ENCODE data around the gene SMS.

DNA sequence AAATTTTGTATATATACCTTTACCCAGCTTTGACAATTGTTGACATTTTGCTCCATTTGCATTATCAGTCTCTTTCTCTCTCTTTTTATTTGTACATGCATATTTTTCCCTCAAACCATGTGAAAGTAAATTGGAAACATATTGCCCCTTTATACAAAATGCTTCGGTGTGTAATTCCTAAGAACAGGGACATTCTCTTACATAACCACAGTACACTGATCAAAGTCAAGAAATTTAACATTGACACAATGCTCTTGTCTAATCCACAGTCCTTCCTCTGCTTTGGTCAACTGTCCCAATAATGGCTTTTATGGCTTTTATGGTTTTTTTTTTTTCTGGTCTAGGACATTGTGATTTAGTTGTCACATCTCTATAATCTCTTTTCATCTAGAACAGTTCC is 9.5 kb upstream of the SMS start:
- TF ChIP-seq, protein P1, sequence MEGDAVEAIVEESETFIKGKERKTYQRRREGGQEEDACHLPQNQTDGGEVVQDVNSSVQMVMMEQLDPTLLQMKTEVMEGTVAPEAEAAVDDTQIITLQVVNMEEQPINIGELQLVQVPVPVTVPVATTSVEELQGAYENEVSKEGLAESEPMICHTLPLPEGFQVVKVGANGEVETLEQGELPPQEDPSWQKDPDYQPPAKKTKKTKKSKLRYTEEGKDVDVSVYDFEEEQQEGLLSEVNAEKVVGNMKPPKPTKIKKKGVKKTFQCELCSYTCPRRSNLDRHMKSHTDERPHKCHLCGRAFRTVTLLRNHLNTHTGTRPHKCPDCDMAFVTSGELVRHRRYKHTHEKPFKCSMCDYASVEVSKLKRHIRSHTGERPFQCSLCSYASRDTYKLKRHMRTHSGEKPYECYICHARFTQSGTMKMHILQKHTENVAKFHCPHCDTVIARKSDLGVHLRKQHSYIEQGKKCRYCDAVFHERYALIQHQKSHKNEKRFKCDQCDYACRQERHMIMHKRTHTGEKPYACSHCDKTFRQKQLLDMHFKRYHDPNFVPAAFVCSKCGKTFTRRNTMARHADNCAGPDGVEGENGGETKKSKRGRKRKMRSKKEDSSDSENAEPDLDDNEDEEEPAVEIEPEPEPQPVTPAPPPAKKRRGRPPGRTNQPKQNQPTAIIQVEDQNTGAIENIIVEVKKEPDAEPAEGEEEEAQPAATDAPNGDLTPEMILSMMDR (IDR thresholded peaks at IDR 0.05), result no peak
- TF ChIP-seq POLR2A (IDR thresholded peaks at IDR 0.05), result no peak

Measured in testis (tissue), 2 donors.